ENCODE data around the gene ATF3. TPM values are rescaled to one million over a fixed set of nuclear protein-coding genes. Genes with fewer than 3 reads are reported as not detected.
"Not testable (repeated sequence)": the region's sequence is repeated elsewhere in the genome, so short reads cannot be mapped to it uniquely, and the experiment has no call there.

The ATF3 gene
- polyA plus RNA-seq, 6 donors from 2014 or later = 0.35 to 1.0 (median 0.76) TPM; not detected in 1

- Mint-ChIP-seq H3K27ac (no peak overlapping the region), H3K27me3 (peaks cover 3 to 20% (median 13%) of the 10 kb centered on the region in 3 donors), H3K36me3 (no peaks in the 10 kb centered on the region), H3K4me1 (peaks cover 7 to 22% (median 10%) of the 10 kb centered on the region in 3 donors), H3K4me3 (no peak overlapping the region), H3K9me3 (peaks cover 0 to 4% (median 0%) of the 10 kb centered on the region in 7 donors)
- peak; percentile 94 to 96 for ATAC-seq (ENCODE audit: low read depth in 2 of 2)
- peak; percentile 67 for DNase-seq
Observed at GRCh38 chr1:212630158-212630900, 21.8 kb downstream of the ATF3 start.

- H3K27ac Mint-ChIP-seq = no peak overlapping the region
- DNase-seq = no peak
- no peak for ATAC-seq (ENCODE audit: low read depth in 2 of 2)
Observed at GRCh38 chr1:212633161-212633560, 24.6 kb downstream of the ATF3 start.

GRCh38 chr1:212634252-212634651 is 25.7 kb downstream of the ATF3 start:
- Mint-ChIP-seq H3K27me3 (peaks cover 11 to 19% (median 14%) of the 10 kb centered on the region in 3 donors), H3K27ac (peak overlapping the region in 1 of 6 donors; percentile 9), H3K9me3 (peaks cover 0 to 4% (median 2%) of the 10 kb centered on the region in 7 donors), H3K4me1 (peaks cover 12 to 37% (median 22%) of the 10 kb centered on the region in 3 donors), H3K36me3 (peaks cover 0 to 11% of the 10 kb centered on the region in 2 donors), H3K4me3 (no peak overlapping the region)
- no peak for ATAC-seq (ENCODE audit: low read depth in 2 of 2)
- no peak for DNase-seq

More at GRCh38 chr1:212633161-212633560, 24.6 kb downstream of the ATF3 start:
- H3K4me3 Mint-ChIP-seq = no peak overlapping the region
- peaks cover 0 to 6% of the 10 kb centered on the region in 2 donors for H3K36me3 Mint-ChIP-seq
- H3K27me3 Mint-ChIP-seq = peaks cover 7 to 15% (median 13%) of the 10 kb centered on the region in 3 donors
- H3K9me3 Mint-ChIP-seq = peaks cover 0 to 4% (median 2%) of the 10 kb centered on the region in 7 donors
- peaks cover 12 to 37% (median 22%) of the 10 kb centered on the region in 3 donors for H3K4me1 Mint-ChIP-seq

- Mint-ChIP-seq H3K27me3 (peaks cover 11 to 23% (median 14%) of the 10 kb centered on the region in 3 donors), H3K9me3 (peaks cover 0 to 6% (median 2%) of the 10 kb centered on the region in 7 donors), H3K4me1 (peaks cover 12 to 37% (median 22%) of the 10 kb centered on the region in 3 donors), H3K36me3 (peaks cover 0 to 16% of the 10 kb centered on the region in 2 donors), H3K4me3 (peak overlapping the region in 4 of 8 donors; percentile 30 to 77 (median 60)), H3K27ac (peak overlapping the region in 4 of 6 donors; percentile 1 to 57 (median 20))
- ATAC-seq (ENCODE audit: low read depth in 2 of 2) (peak; percentile 59 to 63), DNase-seq (peak; percentile 12)
Observed at GRCh38 chr1:212635141-212635631, 26.6 kb downstream of the ATF3 start.

GRCh38 chr1:212637902-212638301 is 29.3 kb downstream of the ATF3 start:
- ATAC-seq (ENCODE audit: low read depth in 2 of 2) = no peak
- Mint-ChIP-seq H3K27me3 (peaks cover 11 to 28% (median 14%) of the 10 kb centered on the region in 3 donors), H3K36me3 (peaks cover 0 to 16% of the 10 kb centered on the region in 2 donors), H3K4me3 (peak overlapping the region in 1 of 8 donors; percentile 7), H3K9me3 (peaks cover 0 to 15% (median 8%) of the 10 kb centered on the region in 7 donors), H3K4me1 (peaks cover 12 to 34% (median 22%) of the 10 kb centered on the region in 3 donors), H3K27ac (no peak overlapping the region)
- no peak for DNase-seq

GRCh38 chr1:212638492-212639151 is 30.1 kb downstream of the ATF3 start:
- Mint-ChIP-seq H3K27ac (no peak overlapping the region), H3K4me1 (peaks cover 8 to 27% (median 22%) of the 10 kb centered on the region in 3 donors), H3K36me3 (peaks cover 0 to 16% of the 10 kb centered on the region in 2 donors), H3K27me3 (peaks cover 11 to 28% (median 18%) of the 10 kb centered on the region in 3 donors), H3K9me3 (peaks cover 0 to 15% (median 8%) of the 10 kb centered on the region in 7 donors), H3K4me3 (no peak overlapping the region)
- ATAC-seq (ENCODE audit: low read depth in 2 of 2) (no peak), DNase-seq (no peak)

DNA sequence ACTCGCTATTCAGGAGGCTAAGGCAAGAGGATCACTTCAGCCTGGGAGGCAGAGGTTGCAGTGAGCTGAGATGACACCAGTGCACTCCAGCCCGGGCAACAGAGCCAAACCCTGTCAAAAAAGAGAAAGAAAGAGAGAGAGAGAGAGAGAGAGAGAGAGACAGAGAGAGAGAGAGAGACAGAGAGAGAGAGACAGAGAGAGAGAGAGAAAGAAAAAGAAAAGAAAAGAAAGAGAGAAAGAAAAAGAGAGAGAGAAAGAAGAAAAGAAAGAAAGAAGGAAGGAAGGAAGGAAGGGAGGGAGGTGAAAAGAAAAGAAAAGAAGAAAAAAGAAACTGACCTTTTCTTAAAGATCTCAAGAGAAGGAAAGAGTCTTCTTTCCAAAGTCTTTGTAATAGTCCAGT is 31.0 kb downstream of the ATF3 start:
- H3K27ac Mint-ChIP-seq; ATAC-seq (ENCODE audit: low read depth in 2 of 2); DNase-seq; H3K4me3 Mint-ChIP-seq: not testable (repeated sequence)
- H3K9me3 Mint-ChIP-seq = peaks cover 0 to 11% (median 8%) of the 10 kb centered on the region in 7 donors
- H3K27me3 Mint-ChIP-seq = peaks cover 11 to 28% (median 18%) of the 10 kb centered on the region in 3 donors
- peaks cover 0 to 16% of the 10 kb centered on the region in 2 donors for H3K36me3 Mint-ChIP-seq
- H3K4me1 Mint-ChIP-seq = peaks cover 8 to 23% (median 22%) of the 10 kb centered on the region in 3 donors

DNA sequence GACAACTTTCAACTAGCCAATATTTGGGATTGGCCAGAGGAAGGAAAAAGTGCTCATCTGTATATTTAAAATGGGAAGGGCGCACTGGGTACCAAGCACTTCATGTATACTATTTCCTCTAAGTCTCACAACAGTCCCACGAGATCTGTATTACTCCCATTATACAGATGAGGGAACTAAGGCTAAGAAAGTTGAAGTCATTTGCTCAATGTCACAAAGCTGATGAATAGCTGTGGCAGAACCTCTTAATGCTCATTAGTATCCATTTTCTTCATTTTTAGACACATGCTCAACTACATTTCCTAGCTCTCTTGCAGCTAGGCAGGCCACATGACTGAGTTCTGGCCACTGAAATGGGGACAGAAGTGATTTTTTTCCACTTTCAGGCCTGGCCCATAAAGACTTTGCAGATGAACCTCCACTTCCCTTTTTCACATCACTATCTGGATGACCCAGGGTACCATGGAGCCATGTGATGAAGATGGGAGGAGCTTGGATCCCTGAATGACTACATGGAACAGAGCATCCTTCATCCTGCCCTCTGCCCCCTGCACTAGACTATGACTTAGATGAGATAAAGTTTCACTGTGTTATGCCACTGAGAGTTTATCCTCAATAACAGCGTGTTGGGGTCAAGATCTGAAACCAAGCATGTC is 31.8 kb downstream of the ATF3 start:
- peak overlapping the region in 1 of 6 donors; percentile 35 for H3K27ac Mint-ChIP-seq
- peaks cover 12 to 28% (median 17%) of the 10 kb centered on the region in 3 donors for H3K27me3 Mint-ChIP-seq
- peaks cover 1 to 15% (median 14%) of the 10 kb centered on the region in 3 donors for H3K4me1 Mint-ChIP-seq
- DNase-seq = no peak
- H3K36me3 Mint-ChIP-seq = peaks cover 0 to 16% of the 10 kb centered on the region in 2 donors
- peaks cover 0 to 10% (median 8%) of the 10 kb centered on the region in 7 donors for H3K9me3 Mint-ChIP-seq
- no peak overlapping the region for H3K4me3 Mint-ChIP-seq
- peak in 1 of 2 donors; percentile 32 for ATAC-seq (ENCODE audit: low read depth in 2 of 2)

- DNase-seq (no peak), ATAC-seq (ENCODE audit: low read depth in 2 of 2) (no peak)
- H3K9me3 Mint-ChIP-seq = peaks cover 0 to 10% (median 8%) of the 10 kb centered on the region in 7 donors
- H3K27me3 Mint-ChIP-seq = peaks cover 17 to 24% (median 20%) of the 10 kb centered on the region in 3 donors
- H3K4me1 Mint-ChIP-seq = no peaks in the 10 kb centered on the region
- no peak overlapping the region for H3K27ac Mint-ChIP-seq
- no peak overlapping the region for H3K4me3 Mint-ChIP-seq
- H3K36me3 Mint-ChIP-seq = peaks cover 0 to 16% of the 10 kb centered on the region in 2 donors
Observed at GRCh38 chr1:212641956-212642355, 33.4 kb downstream of the ATF3 start.

DNA sequence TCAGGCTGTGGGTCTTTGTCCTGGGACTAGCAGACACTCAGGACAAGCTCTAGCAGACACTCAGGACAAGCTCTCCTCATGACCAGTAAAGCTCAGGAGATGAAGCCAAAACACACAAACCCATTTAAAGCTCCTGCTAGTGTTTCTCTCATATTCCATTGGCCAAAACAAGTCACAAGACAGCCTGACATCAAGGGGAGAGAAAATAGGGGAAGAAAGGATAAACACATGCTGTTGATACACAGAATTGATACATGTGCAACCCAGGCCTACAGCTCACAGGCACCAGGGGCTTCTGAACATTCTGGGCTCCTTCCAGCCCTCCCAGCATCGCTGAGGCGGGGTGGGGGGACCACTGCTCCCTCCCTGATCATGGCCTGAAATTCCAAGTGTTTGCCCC is 35.3 kb downstream of the ATF3 start:
- Mint-ChIP-seq H3K9me3 (peaks cover 0 to 10% (median 6%) of the 10 kb centered on the region in 7 donors), H3K27ac (no peak overlapping the region), H3K27me3 (peaks cover 10 to 13% (median 11%) of the 10 kb centered on the region in 3 donors), H3K36me3 (peaks cover 0 to 7% of the 10 kb centered on the region in 2 donors), H3K4me3 (no peak overlapping the region), H3K4me1 (no peaks in the 10 kb centered on the region)
- DNase-seq (no peak), ATAC-seq (ENCODE audit: low read depth in 2 of 2) (peak in 1 of 2 donors; percentile 21)

DNA sequence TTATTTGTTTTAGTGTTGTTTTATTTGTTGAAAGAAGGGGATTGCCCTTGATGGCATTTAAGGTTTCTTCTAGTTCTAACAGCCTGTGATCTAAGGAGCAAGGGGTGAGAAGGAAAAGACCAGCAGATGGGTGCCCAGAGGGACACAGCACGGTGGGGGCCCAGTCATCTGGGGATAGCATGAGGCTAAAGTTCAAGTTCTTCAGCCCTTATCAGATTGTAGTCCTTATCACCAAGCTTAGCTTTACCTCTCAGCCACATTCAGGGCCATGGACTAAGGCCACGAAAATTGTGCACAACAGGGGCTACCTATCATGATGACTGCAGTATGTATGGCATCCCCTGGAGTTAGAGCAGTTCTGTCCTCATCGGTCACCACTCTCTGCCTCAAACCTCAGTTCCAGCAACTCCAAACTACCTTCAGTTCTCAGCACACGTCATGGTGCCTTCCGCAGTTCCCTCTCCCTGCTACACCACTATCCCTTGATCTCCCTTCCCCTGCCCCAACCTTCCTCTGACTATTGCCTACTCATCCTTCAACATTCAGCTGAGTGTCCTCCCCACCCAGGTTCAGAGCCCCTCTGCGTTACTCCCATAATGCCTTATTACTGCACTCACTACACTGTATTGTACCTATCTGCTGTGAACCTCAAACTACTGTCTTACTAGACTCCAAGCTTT is 36.4 kb downstream of the ATF3 start:
- peaks cover 6 to 13% (median 10%) of the 10 kb centered on the region in 3 donors for H3K27me3 Mint-ChIP-seq
- DNase-seq = no peak
- H3K4me1 Mint-ChIP-seq = no peaks in the 10 kb centered on the region
- H3K36me3 Mint-ChIP-seq = no peaks in the 10 kb centered on the region
- peaks cover 0 to 10% (median 6%) of the 10 kb centered on the region in 7 donors for H3K9me3 Mint-ChIP-seq
- H3K4me3 Mint-ChIP-seq = peak overlapping the region in 1 of 8 donors; percentile 53
- no peak for ATAC-seq (ENCODE audit: low read depth in 2 of 2)
- H3K27ac Mint-ChIP-seq = peak overlapping the region in 1 of 6 donors; percentile 26
